Smooth muscle cell (in vitro differentiated cells): ENCODE measurements around the gene MORC2. TPM values are rescaled to one million over a fixed set of nuclear protein-coding genes. Genes with fewer than 3 reads are reported as not detected.

Source experiments
- DNase-seq: peaks from one replicate; lab custom pipeline; 2025; ENCODE audit not compliant: unreplicated experiment; lab: John Stamatoyannopoulos, UW
- H2AFZ ChIP-seq: fragments of 200-600 bp; sonication (generic); 2 replicates; pipeline ENCODE4 v1.6.0; 2016; ENCODE audit warnings: antibody characterized with exemption, low read depth, mild to moderate bottlenecking
- H3F3A ChIP-seq: fragments of 200-600 bp; sonication (generic); 2 replicates; pipeline ENCODE4 v1.6.0; 2017; ENCODE audit warnings: antibody characterized with exemption, low read depth
- H3K27ac ChIP-seq: fragments of 200-600 bp; sonication (generic); 2 replicates; pipeline ENCODE4 v1.5.1; 2016; ENCODE audit warnings: low read depth, mild to moderate bottlenecking
- H3K27me3 ChIP-seq: fragments of 200-600 bp; sonication (generic); 2 replicates; pipeline ENCODE4 v1.6.1; 2016; ENCODE audit warnings: low read depth, mild to moderate bottlenecking
- H3K36me3 ChIP-seq: fragments of 200-600 bp; sonication (generic); 2 replicates; pipeline ENCODE4 v1.5.1; 2016; ENCODE audit warnings: low read depth
- H3K4me1 ChIP-seq: fragments of 200-600 bp; sonication (generic); 2 replicates; pipeline ENCODE4 v1.5.1; 2016; ENCODE audit warnings: low read depth
- H3K4me2 ChIP-seq: fragments of 200-600 bp; sonication (generic); 2 replicates; pipeline ENCODE4 v1.6.0; 2016; ENCODE audit warnings: mild to moderate bottlenecking
- H3K4me3 ChIP-seq: fragments of 200-600 bp; sonication (generic); 2 replicates; pipeline ENCODE4 v1.5.1; 2016; ENCODE audit warnings: mild to moderate bottlenecking
- H3K79me2 ChIP-seq: fragments of 200-600 bp; sonication (generic); 2 replicates; pipeline ENCODE4 v1.6.0; 2016; ENCODE audit warnings: low read depth, mild to moderate bottlenecking
- H3K9ac ChIP-seq: fragments of 200-600 bp; sonication (generic); 2 replicates; pipeline ENCODE4 v1.6.0; 2016; ENCODE audit warnings: low read depth
- H3K9me3 ChIP-seq: fragments of 200-600 bp; sonication (generic); replicated peaks from 2 replicates; pipeline ENCODE4 v1.5.1; 2016; ENCODE audit warnings: low read depth
- H4K20me1 ChIP-seq: fragments of 200-600 bp; sonication (generic); 2 replicates; pipeline ENCODE4 v1.6.0; 2016; ENCODE audit warnings: low read depth
- WGBS: methylation state at CpG from one replicate; pipeline ENCODE4 v1.1.7; 2016; ENCODE audit warnings: low lambda C conversion rate; 5-methylcytosine and 5-hydroxymethylcytosine counted together
- polyA plus RNA-seq: library from polyadenylated mRNA; unstranded; fragments of >200 nt; fragmentation: Nextera tagmentation; extraction: Ambion mirVana; gene quantifications from 2 replicates; pipeline ENCODE4 v1.2.1, GENCODE V29; 2016
- total RNA-seq: library from RNA; depleted of rRNA; stranded (reverse); fragments of >200 nt; gene quantifications from 2 replicates; pipeline ENCODE4 v1.2.3, GENCODE V29; 2014
- TF ChIP-seq, protein P1 (sequence below): fragments of 200-600 bp; sonication (generic); IDR thresholded peaks from 2 replicates; pipeline ENCODE4 v1.5.1; 2017; ENCODE audit warnings: borderline replicate concordance, mild to moderate bottlenecking, antibody characterized with exemption; ENCODE audit not compliant: insufficient read depth, poor library complexity, severe bottlenecking

Gene MORC2
- total and polyA plus RNA-seq, 2 experiments from 2014 or later, result 22.0 to 42.9 TPM

DNA sequence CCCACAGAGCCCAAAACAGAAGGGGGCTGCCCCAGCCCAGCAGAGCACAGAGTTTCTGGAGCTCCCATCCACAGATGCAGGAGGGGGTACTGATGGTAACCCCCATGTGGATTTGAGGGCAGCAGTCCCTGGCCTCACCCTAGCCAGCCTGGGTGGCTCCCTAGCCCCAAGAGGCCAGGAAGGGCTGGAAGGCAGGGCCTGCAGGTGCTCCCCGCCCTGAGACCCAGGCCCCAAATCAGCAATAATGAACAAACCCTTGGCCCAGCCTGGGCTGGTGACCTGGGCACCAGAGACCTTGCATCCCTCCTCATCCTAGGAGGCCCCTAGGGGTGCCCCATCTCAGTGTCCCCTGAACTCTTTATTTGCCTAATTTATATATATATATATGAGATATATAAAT is 61.6 kb downstream of the MORC2 start:
- Histone ChIP-seq H2AFZ (no peak overlapping the region), H4K20me1 (no peaks in the 10 kb centered on the region), H3K9ac (no peak overlapping the region), H3K27me3 (no peaks in the 10 kb centered on the region), H3K4me1 (no peaks in the 10 kb centered on the region), H3K79me2 (no peaks in the 10 kb centered on the region), H3K4me2 (no peak overlapping the region), H3K4me3 (no peak overlapping the region), H3K27ac (no peak overlapping the region), H3K36me3 (no peaks in the 10 kb centered on the region), H3F3A (no peaks in the 10 kb centered on the region), H3K9me3 (no peaks in the 10 kb centered on the region)
- no peak for DNase-seq
- 100% methylated on average over 1 of the region's 1 CpG for WGBS
- TF ChIP-seq, protein P1, sequence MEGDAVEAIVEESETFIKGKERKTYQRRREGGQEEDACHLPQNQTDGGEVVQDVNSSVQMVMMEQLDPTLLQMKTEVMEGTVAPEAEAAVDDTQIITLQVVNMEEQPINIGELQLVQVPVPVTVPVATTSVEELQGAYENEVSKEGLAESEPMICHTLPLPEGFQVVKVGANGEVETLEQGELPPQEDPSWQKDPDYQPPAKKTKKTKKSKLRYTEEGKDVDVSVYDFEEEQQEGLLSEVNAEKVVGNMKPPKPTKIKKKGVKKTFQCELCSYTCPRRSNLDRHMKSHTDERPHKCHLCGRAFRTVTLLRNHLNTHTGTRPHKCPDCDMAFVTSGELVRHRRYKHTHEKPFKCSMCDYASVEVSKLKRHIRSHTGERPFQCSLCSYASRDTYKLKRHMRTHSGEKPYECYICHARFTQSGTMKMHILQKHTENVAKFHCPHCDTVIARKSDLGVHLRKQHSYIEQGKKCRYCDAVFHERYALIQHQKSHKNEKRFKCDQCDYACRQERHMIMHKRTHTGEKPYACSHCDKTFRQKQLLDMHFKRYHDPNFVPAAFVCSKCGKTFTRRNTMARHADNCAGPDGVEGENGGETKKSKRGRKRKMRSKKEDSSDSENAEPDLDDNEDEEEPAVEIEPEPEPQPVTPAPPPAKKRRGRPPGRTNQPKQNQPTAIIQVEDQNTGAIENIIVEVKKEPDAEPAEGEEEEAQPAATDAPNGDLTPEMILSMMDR, result no peak

DNA sequence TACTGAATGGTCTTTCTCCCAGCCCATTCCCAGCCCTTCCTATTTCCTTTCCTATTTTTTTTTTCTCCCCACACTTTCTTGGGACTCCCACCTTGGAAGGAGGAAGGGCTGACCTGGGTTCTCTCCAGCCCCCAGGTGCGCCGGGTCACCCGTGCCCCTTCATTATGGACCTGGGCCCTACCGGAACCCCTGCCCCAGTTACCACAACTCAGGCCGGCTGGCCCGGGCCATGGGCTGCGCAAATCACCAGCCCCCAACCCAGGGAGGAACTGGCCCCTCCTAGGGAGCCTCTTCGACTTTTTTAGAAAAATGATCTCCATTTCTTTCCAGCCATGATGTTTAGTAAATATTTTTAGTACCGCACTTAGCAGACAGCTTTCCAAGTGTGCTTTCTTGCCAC is 62.2 kb downstream of the MORC2 start:
- no peaks in the 10 kb centered on the region for H3K27me3 ChIP-seq
- no peaks in the 10 kb centered on the region for H3F3A ChIP-seq
- H3K4me1 ChIP-seq, result no peaks in the 10 kb centered on the region
- H3K36me3 ChIP-seq, result no peaks in the 10 kb centered on the region
- no peak overlapping the region for H3K4me3 ChIP-seq
- 94% methylated on average over 9 of the region's 9 CpGs for WGBS
- no peak overlapping the region for H3K27ac ChIP-seq
- H3K79me2 ChIP-seq, result no peaks in the 10 kb centered on the region
- DNase-seq, result no peak
- no peak overlapping the region for H3K9ac ChIP-seq
- no peak overlapping the region for H3K4me2 ChIP-seq
- no peaks in the 10 kb centered on the region for H3K9me3 ChIP-seq
- TF ChIP-seq, protein P1, result no peak
- H2AFZ ChIP-seq, result no peak overlapping the region
- H4K20me1 ChIP-seq, result no peaks in the 10 kb centered on the region

DNA sequence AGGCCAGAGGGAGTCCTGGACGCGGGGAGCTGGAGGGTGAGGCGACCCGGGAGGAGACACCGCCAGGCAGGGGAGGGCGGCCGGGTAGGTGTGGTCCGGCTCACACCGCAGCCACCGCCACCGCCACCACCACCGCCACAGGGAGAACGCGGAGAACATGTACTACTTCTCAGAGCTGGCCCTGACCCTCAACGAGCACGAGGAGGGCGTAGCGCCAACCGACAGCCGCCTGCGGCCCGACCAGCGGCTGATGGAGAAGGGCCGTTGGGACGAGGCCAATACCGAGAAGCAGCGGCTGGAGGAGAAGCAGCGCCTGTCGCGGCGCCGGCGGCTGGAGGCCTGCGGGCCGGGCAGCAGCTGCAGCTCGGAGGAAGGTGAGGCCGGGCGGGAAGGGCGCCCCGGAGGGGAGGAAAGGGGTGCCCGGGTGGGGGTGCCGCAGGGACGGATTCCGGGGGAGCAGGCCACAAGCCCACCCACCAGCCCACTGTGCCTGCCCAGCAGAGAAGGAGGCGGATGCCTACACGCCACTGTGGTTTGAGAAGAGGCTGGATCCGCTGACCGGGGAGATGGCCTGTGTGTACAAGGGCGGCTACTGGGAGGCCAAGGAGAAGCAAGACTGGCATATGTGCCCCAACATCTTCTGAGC is 62.8 kb downstream of the MORC2 start:
- no peak overlapping the region for H3K4me2 ChIP-seq
- no peaks in the 10 kb centered on the region for H3K36me3 ChIP-seq
- no peak overlapping the region for H3K9ac ChIP-seq
- no peaks in the 10 kb centered on the region for H3F3A ChIP-seq
- no peaks in the 10 kb centered on the region for H3K4me1 ChIP-seq
- H3K27ac ChIP-seq, result no peak overlapping the region
- no peak overlapping the region for H3K4me3 ChIP-seq
- WGBS, result 91% methylated on average over 35 of the region's 49 CpGs
- H2AFZ ChIP-seq, result no peak overlapping the region
- DNase-seq, result no peak
- H3K9me3 ChIP-seq, result no peaks in the 10 kb centered on the region
- H4K20me1 ChIP-seq, result no peaks in the 10 kb centered on the region
- H3K27me3 ChIP-seq, result no peaks in the 10 kb centered on the region
- TF ChIP-seq, protein P1, result no peak
- no peaks in the 10 kb centered on the region for H3K79me2 ChIP-seq

DNA sequence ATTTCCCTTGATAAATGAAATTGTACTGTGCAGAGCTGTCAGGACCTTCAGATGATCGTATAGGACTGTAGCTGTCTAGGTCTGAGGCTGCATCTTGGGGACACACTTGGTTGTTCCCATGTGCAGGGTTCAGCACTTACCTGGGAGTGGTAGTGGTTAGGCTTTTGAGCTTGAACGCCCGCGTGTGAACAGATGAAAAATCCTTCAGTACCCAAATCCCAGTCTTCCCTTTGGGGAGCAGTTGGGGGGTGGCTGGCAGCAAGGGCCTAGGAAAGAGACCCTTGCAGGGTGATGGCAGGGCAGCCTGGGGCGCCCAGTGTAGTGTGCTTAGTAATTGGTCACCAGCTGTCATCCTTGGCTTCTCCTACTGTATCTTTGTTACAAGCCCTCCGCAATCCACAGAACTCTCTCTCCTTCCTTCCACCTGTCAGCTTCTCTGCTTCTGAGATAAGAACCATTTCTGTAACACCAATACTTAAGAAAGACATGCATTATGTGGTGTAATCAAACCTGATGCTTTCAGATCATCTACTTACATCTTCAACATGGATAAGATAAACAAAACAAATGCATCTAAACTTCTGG is 64.6 kb downstream of the MORC2 start:
- H3F3A ChIP-seq, result no peaks in the 10 kb centered on the region
- TF ChIP-seq, protein P1, result no peak
- H3K4me1 ChIP-seq, result no peaks in the 10 kb centered on the region
- no peak overlapping the region for H3K4me3 ChIP-seq
- peaks cover 9% of the 10 kb centered on the region for H3K9me3 ChIP-seq
- no peaks in the 10 kb centered on the region for H3K27me3 ChIP-seq
- H3K4me2 ChIP-seq, result no peak overlapping the region
- DNase-seq, result no peak
- over 99% methylated on average over 6 of the region's 6 CpGs for WGBS
- H3K79me2 ChIP-seq, result no peaks in the 10 kb centered on the region
- H3K36me3 ChIP-seq, result peaks cover 9% of the 10 kb centered on the region
- H2AFZ ChIP-seq, result no peak overlapping the region
- no peaks in the 10 kb centered on the region for H4K20me1 ChIP-seq
- H3K27ac ChIP-seq, result no peak overlapping the region
- H3K9ac ChIP-seq, result no peak overlapping the region
